OCI-LY3 (cell line): ENCODE data around the gene ZDHHC22.

Experiments used
- H2AFZ ChIP-seq: fragments of 200-600, 300-600 bp; shearing (Covaris generic); 2 replicates; pipeline ENCODE4 v1.6.0; 2014; ENCODE audit warnings: antibody characterized with exemption, low read depth, low read length
- H3K27ac ChIP-seq: fragments of 200-600, 300-600 bp; sonication (generic); 2 replicates; pipeline ENCODE4 v1.5.1; 2014; ENCODE audit warnings: mild to moderate bottlenecking, low read length, moderate library complexity, mixed read lengths
- H3K27me3 ChIP-seq: fragments of 200-600, 300-600 bp; sonication (generic); 2 replicates; pipeline ENCODE4 v1.6.1; 2014; ENCODE audit warnings: low read depth, low read length, mixed read lengths
- H3K36me3 ChIP-seq: fragments of 200-600, 300-600 bp; sonication (generic); replicated peaks from 2 replicates; pipeline ENCODE3; 2014; ENCODE audit warnings: low read depth, low read length, mixed read lengths
- H3K4me1 ChIP-seq: fragments of 300-600, 200-600 bp; sonication (generic); 2 replicates; pipeline ENCODE4 v1.6.1; 2014; ENCODE audit warnings: low read length, mixed read lengths
- H3K4me2 ChIP-seq: fragments of 200-600, 300-600 bp; sonication (generic); 2 replicates; pipeline ENCODE4 v1.6.1; 2014; ENCODE audit warnings: low read length, mixed read lengths
- H3K4me3 ChIP-seq: fragments of 300-600, 200-600 bp; sonication (generic); 2 replicates; pipeline ENCODE4 v1.5.1; 2014; ENCODE audit warnings: antibody characterized with exemption, mild to moderate bottlenecking, low read length, moderate library complexity
- H3K79me2 ChIP-seq: fragments of 300-600, 200-600 bp; shearing (Covaris generic); 2 replicates; pipeline ENCODE4 v1.6.1; 2014; ENCODE audit warnings: mild to moderate bottlenecking, low read length, mixed read lengths
- H3K9ac ChIP-seq: fragments of 300-600, 200-600 bp; shearing (Covaris generic); 2 replicates; pipeline ENCODE4 v1.6.0; 2014; ENCODE audit warnings: mild to moderate bottlenecking, low read length, moderate library complexity
- H3K9me3 ChIP-seq: fragments of 200-600, 300-600 bp; shearing (Covaris generic); 2 replicates; pipeline ENCODE4 v1.6.1; 2014; ENCODE audit warnings: low read length, mixed read lengths; ENCODE audit not compliant: insufficient read depth
- H4K20me1 ChIP-seq: fragments of 200-600, 300-600 bp; sonication (generic); 2 replicates; pipeline ENCODE4 v1.6.1; 2016; ENCODE audit warnings: low read length, mixed read lengths; ENCODE audit not compliant: insufficient read depth
- CTCF ChIP-seq: fragments of 200-600, 300-600 bp; sonication (generic); IDR thresholded peaks from 2 replicates; pipeline ENCODE4 v1.5.1; 2014; ENCODE audit warnings: antibody characterized with exemption, low read length, low read depth
- EZH2phosphoT487 ChIP-seq: fragments of 200-600 bp; shearing (Covaris generic); IDR thresholded peaks from 2 replicates; pipeline ENCODE4 v1.6.1; 2018; ENCODE audit warnings: antibody characterized with exemption, mixed run types, low read depth

Gene ZDHHC22

DNA sequence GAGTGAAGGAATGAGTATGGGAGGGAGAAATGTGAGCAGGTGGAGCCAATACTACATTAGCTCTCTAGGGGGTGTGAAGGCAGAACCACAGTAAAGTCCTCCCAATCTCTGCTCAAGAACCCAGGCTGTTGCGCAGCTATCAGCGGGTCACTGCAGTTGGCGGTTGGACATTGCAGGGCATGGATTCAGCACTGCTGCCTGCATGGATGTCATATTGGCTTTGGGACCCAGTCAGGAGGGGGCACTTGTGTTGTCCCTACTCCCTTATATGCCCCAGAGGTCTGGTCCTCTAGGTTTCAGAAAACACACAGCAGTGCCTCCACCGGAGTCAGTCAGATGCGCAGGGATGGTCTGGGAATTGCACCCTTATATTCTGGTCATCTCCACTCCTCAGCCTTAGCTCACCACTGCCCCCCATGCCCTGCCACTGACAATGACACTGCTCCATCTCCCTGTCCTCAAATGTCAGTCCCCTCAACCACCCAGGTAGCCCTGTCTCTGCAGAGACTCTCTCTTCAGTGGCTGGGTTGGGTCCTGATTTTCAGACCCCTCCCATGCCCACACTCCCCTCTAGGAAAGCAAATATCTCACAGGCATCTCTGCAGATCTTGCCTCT is 9.6 kb downstream of the ZDHHC22 start:
- Histone ChIP-seq H3K27me3 (peaks cover 9% of the 10 kb centered on the region), H3K79me2 (no peaks in the 10 kb centered on the region), H3K9me3 (no peaks in the 10 kb centered on the region), H3K9ac (no peak overlapping the region), H2AFZ (no peak overlapping the region), H3K4me2 (no peak overlapping the region), H3K36me3 (no peaks in the 10 kb centered on the region), H3K27ac (no peak overlapping the region), H3K4me1 (no peaks in the 10 kb centered on the region), H3K4me3 (no peak overlapping the region), H4K20me1 (no peaks in the 10 kb centered on the region)
- TF ChIP-seq CTCF, result no peak
- no peak for TF ChIP-seq EZH2phosphoT487

GRCh38 chr14:77131206-77131605 is 10.4 kb downstream of the ZDHHC22 start:
- no peak overlapping the region for H3K9ac ChIP-seq
- no peak for TF ChIP-seq EZH2phosphoT487
- TF ChIP-seq CTCF, result no peak
- no peaks in the 10 kb centered on the region for H4K20me1 ChIP-seq
- H3K36me3 ChIP-seq, result no peaks in the 10 kb centered on the region
- no peak overlapping the region for H3K27ac ChIP-seq
- H2AFZ ChIP-seq, result no peak overlapping the region
- peaks cover 9% of the 10 kb centered on the region for H3K27me3 ChIP-seq
- no peaks in the 10 kb centered on the region for H3K4me1 ChIP-seq
- no peaks in the 10 kb centered on the region for H3K9me3 ChIP-seq
- no peaks in the 10 kb centered on the region for H3K79me2 ChIP-seq
- no peak overlapping the region for H3K4me3 ChIP-seq
- H3K4me2 ChIP-seq, result no peak overlapping the region

DNA sequence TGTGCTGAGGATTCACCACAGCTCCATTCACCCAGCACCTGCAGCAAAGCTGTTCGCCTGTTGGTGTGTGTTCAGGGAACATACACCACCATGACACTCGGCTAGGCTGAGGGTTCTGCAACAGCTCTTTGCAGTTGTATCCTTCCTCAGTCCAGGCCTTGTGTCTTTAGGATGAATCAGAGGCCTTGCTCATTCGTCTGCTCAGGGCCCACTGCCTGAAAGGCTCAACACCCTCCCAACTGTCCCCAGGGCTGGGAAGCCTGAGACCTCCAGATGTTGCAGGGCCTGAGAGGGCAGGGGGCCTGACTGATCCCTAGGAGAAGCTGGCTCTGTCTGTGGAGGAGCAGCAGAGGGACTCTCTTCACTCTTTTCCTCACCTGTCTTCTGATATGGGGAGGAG is 11.2 kb downstream of the ZDHHC22 start:
- Histone ChIP-seq H3K27me3 (peaks cover 9% of the 10 kb centered on the region), H3K79me2 (no peaks in the 10 kb centered on the region), H3K4me1 (peaks cover 3% of the 10 kb centered on the region), H4K20me1 (no peaks in the 10 kb centered on the region), H2AFZ (no peak overlapping the region), H3K9ac (no peak overlapping the region), H3K27ac (no peak overlapping the region), H3K36me3 (no peaks in the 10 kb centered on the region), H3K4me3 (no peak overlapping the region), H3K9me3 (no peaks in the 10 kb centered on the region), H3K4me2 (no peak overlapping the region)
- TF ChIP-seq EZH2phosphoT487 (no peak), CTCF (no peak)

- Histone ChIP-seq H4K20me1 (no peaks in the 10 kb centered on the region), H3K4me1 (peaks cover 17% of the 10 kb centered on the region), H3K79me2 (peaks cover 4% of the 10 kb centered on the region; the same call in 1 of the 2 replicates), H3K9ac (no peak overlapping the region), H3K27me3 (no peaks in the 10 kb centered on the region), H2AFZ (no peak overlapping the region), H3K27ac (no peak overlapping the region), H3K36me3 (no peaks in the 10 kb centered on the region), H3K4me3 (no peak overlapping the region), H3K4me2 (no peak overlapping the region), H3K9me3 (no peaks in the 10 kb centered on the region)
- TF ChIP-seq CTCF (no peak), EZH2phosphoT487 (no peak)
Observed at GRCh38 chr14:77128414-77128891, 13.1 kb downstream of the ZDHHC22 start.
